T-helper 1 cell treated with Interleukin-12 subunit alpha and Interleukin-12 subunit beta and Interleukin-4 antibody, amounts not matched to agents 30 μg/mL and 1 μg/mL, for 36 hours (primary cell): ENCODE measurements around the gene C16orf54.
A peak's percentile ranks its signal among the peaks of the same experiment; 100 is the strongest.
"Not testable (repeated sequence)": the region's sequence is repeated elsewhere in the genome, so short reads cannot be mapped to it uniquely, and the experiment has no call there.

Source experiments
- H3K27ac Mint-ChIP-seq: one replicate; pipeline ENCODE4 v1.8.0; 2021; ENCODE audit warnings: mild to moderate bottlenecking, mixed read lengths
- H3K27me3 Mint-ChIP-seq: one replicate; pipeline ENCODE4 v1.8.0; 2021; ENCODE audit warnings: low read depth, mixed read lengths
- H3K36me3 Mint-ChIP-seq: one replicate; pipeline ENCODE4 v1.8.0; 2021; ENCODE audit warnings: low read depth, mixed read lengths
- H3K4me1 Mint-ChIP-seq: one replicate; pipeline ENCODE4 v1.8.0; 2021; ENCODE audit warnings: low read depth, mixed read lengths
- H3K4me3 Mint-ChIP-seq: one replicate; pipeline ENCODE4 v1.8.0; 2021; ENCODE audit warnings: mild to moderate bottlenecking, moderate library complexity, mixed read lengths
- H3K9me3 Mint-ChIP-seq: one replicate; pipeline ENCODE4 v1.8.0; 2021; ENCODE audit warnings: mixed read lengths

The C16orf54 gene

GRCh38 chr16:29757950-29758466 lies 12.2 kb upstream of the C16orf54 start:
- no peak overlapping the region for H3K27ac Mint-ChIP-seq
- peaks cover 9% of the 10 kb centered on the region for H3K4me1 Mint-ChIP-seq
- no peak overlapping the region for H3K4me3 Mint-ChIP-seq
- no peaks in the 10 kb centered on the region for H3K36me3 Mint-ChIP-seq
- H3K27me3 Mint-ChIP-seq: peaks cover 2% of the 10 kb centered on the region
- H3K9me3 Mint-ChIP-seq: no peaks in the 10 kb centered on the region

GRCh38 chr16:29757086-29757485 lies 11.3 kb upstream of the C16orf54 start:
- not testable (repeated sequence) for H3K27ac Mint-ChIP-seq, H3K27me3 Mint-ChIP-seq, H3K4me3 Mint-ChIP-seq, H3K36me3 Mint-ChIP-seq, H3K9me3 Mint-ChIP-seq, H3K4me1 Mint-ChIP-seq

- H3K27me3 Mint-ChIP-seq: no peaks in the 10 kb centered on the region
- H3K4me1 Mint-ChIP-seq: peaks cover 9% of the 10 kb centered on the region
- no peak overlapping the region for H3K4me3 Mint-ChIP-seq
- H3K27ac Mint-ChIP-seq: no peak overlapping the region
- H3K9me3 Mint-ChIP-seq: no peaks in the 10 kb centered on the region
- H3K36me3 Mint-ChIP-seq: no peaks in the 10 kb centered on the region
Measured at GRCh38 chr16:29756654-29757053, 10.9 kb upstream of the C16orf54 start.

- H3K27ac Mint-ChIP-seq: no peak overlapping the region
- H3K36me3 Mint-ChIP-seq: peaks cover 5% of the 10 kb centered on the region
- no peaks in the 10 kb centered on the region for H3K9me3 Mint-ChIP-seq
- H3K27me3 Mint-ChIP-seq: no peaks in the 10 kb centered on the region
- peaks cover 11% of the 10 kb centered on the region for H3K4me1 Mint-ChIP-seq
- H3K4me3 Mint-ChIP-seq: no peak overlapping the region
Measured at GRCh38 chr16:29753516-29753915, 7.7 kb upstream of the C16orf54 start.

- Mint-ChIP-seq H3K4me1 (peaks cover 24% of the 10 kb centered on the region), H3K36me3 (peaks cover 24% of the 10 kb centered on the region)
- H3K9me3 Mint-ChIP-seq, H3K27me3 Mint-ChIP-seq, H3K4me3 Mint-ChIP-seq, H3K27ac Mint-ChIP-seq: not testable (repeated sequence)
Measured at GRCh38 chr16:29748760-29749149, 3.0 kb upstream of the C16orf54 start.

- no peak overlapping the region for H3K4me3 Mint-ChIP-seq
- peaks cover 31% of the 10 kb centered on the region for H3K36me3 Mint-ChIP-seq
- no peaks in the 10 kb centered on the region for H3K27me3 Mint-ChIP-seq
- peak overlapping the region; percentile 41 for H3K27ac Mint-ChIP-seq
- peaks cover 26% of the 10 kb centered on the region for H3K4me1 Mint-ChIP-seq
- H3K9me3 Mint-ChIP-seq: no peaks in the 10 kb centered on the region
Measured at GRCh38 chr16:29747947-29748759, 2.4 kb upstream of the C16orf54 start.

- not testable (repeated sequence) for H3K27me3 Mint-ChIP-seq, H3K9me3 Mint-ChIP-seq
- Mint-ChIP-seq H3K4me1 (peaks cover 31% of the 10 kb centered on the region), H3K36me3 (peaks cover 42% of the 10 kb centered on the region), H3K27ac (peak overlapping the region; percentile 96), H3K4me3 (peak overlapping the region; percentile 100)
Measured at GRCh38 chr16:29746518-29746917, 728 bp upstream of the C16orf54 start.

GRCh38 chr16:29745121-29745852 lies 503 bp downstream of the C16orf54 start:
- Mint-ChIP-seq H3K9me3 (no peaks in the 10 kb centered on the region), H3K4me3 (peak overlapping the region; percentile 100)

GRCh38 chr16:29744541-29745101 lies 1.2 kb downstream of the C16orf54 start:
- peaks cover 56% of the 10 kb centered on the region for H3K36me3 Mint-ChIP-seq
- H3K4me3 Mint-ChIP-seq: peak overlapping the region; percentile 100
- H3K27me3 Mint-ChIP-seq: no peaks in the 10 kb centered on the region
- peak overlapping the region; percentile 96 for H3K27ac Mint-ChIP-seq
- no peaks in the 10 kb centered on the region for H3K9me3 Mint-ChIP-seq
- peaks cover 48% of the 10 kb centered on the region for H3K4me1 Mint-ChIP-seq

More at GRCh38 chr16:29745121-29745852, 503 bp downstream of the C16orf54 start:
- peaks cover 50% of the 10 kb centered on the region for H3K36me3 Mint-ChIP-seq
- H3K27ac Mint-ChIP-seq: peak overlapping the region; percentile 96
- peaks cover 42% of the 10 kb centered on the region for H3K4me1 Mint-ChIP-seq
- no peaks in the 10 kb centered on the region for H3K27me3 Mint-ChIP-seq

- peak overlapping the region; percentile 65 for H3K4me3 Mint-ChIP-seq
- H3K36me3 Mint-ChIP-seq: peaks cover 56% of the 10 kb centered on the region
- peaks cover 51% of the 10 kb centered on the region for H3K4me1 Mint-ChIP-seq
- H3K9me3 Mint-ChIP-seq: no peaks in the 10 kb centered on the region
- H3K27ac Mint-ChIP-seq: peak overlapping the region; percentile 58
- H3K27me3 Mint-ChIP-seq: no peaks in the 10 kb centered on the region
Measured at GRCh38 chr16:29743827-29744531, 1.8 kb downstream of the C16orf54 start.

- Mint-ChIP-seq H3K4me3 (peak overlapping the region; percentile 65), H3K9me3 (no peaks in the 10 kb centered on the region), H3K36me3 (peaks cover 55% of the 10 kb centered on the region), H3K27me3 (no peaks in the 10 kb centered on the region), H3K27ac (peak overlapping the region; percentile 27), H3K4me1 (peaks cover 55% of the 10 kb centered on the region)
Measured at GRCh38 chr16:29743475-29743826, 2.3 kb downstream of the C16orf54 start.

GRCh38 chr16:29742683-29743275 lies 3.0 kb downstream of the C16orf54 start:
- Mint-ChIP-seq H3K27ac (peak overlapping the region; percentile 9), H3K36me3 (peaks cover 55% of the 10 kb centered on the region), H3K4me3 (peak overlapping the region; percentile 49), H3K9me3 (no peaks in the 10 kb centered on the region), H3K27me3 (no peaks in the 10 kb centered on the region), H3K4me1 (peaks cover 61% of the 10 kb centered on the region)

GRCh38 chr16:29740630-29741015 lies 5.2 kb downstream of the C16orf54 start:
- Mint-ChIP-seq H3K36me3 (peaks cover 53% of the 10 kb centered on the region), H3K4me1 (peaks cover 59% of the 10 kb centered on the region), H3K27ac (peak overlapping the region; percentile 53)
- not testable (repeated sequence) for H3K4me3 Mint-ChIP-seq, H3K9me3 Mint-ChIP-seq, H3K27me3 Mint-ChIP-seq
